K562 (cell line): ENCODE data around the gene MAGEB6B.

ENCODE experiments used
- ARID3A ChIP-seq: IDR thresholded peaks from 2 replicates; pipeline ENCODE4 v1.6.1; 2012; ENCODE audit warnings: low read depth, low read length, improper control_type of control experiment, borderline replicate concordance
- EZH2 ChIP-seq: IDR thresholded peaks from 2 replicates; pipeline ENCODE4 v1.6.1; 2012; ENCODE audit warnings: low read depth, mild to moderate bottlenecking, inconsistent platforms, low read length, borderline replicate concordance
- GABPA ChIP-seq: fragments of 200-800 bp; sonication (Bioruptor generic); conservative IDR thresholded peaks from 2 replicates; pipeline ENCODE4 v1.6.1; 2016; ENCODE audit warnings: low read depth, missing genetic modification characterization, missing compliant biosample characterization
- NR3C1 ChIP-seq: sonication (generic); formaldehyde crosslinking; IDR thresholded peaks from 2 replicates; pipeline ENCODE4 v1.8.1; 2022; ENCODE audit warnings: missing genetic modification reagents
- RCOR1 ChIP-seq, 2 experiments: IDR thresholded peaks; 2 replicates each; pipeline ENCODE4 v1.6.1; 2012; ENCODE audit warnings: low read depth in 2 of 2, low read length in 2 of 2, borderline replicate concordance in 1 of 2, improper control_type of control experiment in 1 of 2
- USF2 ChIP-seq: sonication (generic); formaldehyde crosslinking; IDR thresholded peaks from 2 replicates; pipeline ENCODE4 v1.5.0; 2020; ENCODE audit warnings: missing genetic modification reagents
- ZFP1 ChIP-seq: fragments of 450-650 bp; formaldehyde crosslinking; IDR thresholded peaks from 2 replicates; pipeline ENCODE4 v1.4.0; 2020; ENCODE audit warnings: mild to moderate bottlenecking, mixed read lengths
- ZNF140 ChIP-seq: fragments of 250-450 bp; sonication (Bioruptor Pico); IDR thresholded peaks from 2 replicates; pipeline ENCODE4 v1.8.0; 2021; ENCODE audit warnings: moderate library complexity, mild to moderate bottlenecking, inconsistent platforms
- ZNF449 ChIP-seq: fragments of 250-450 bp; sonication (Bioruptor Pico); IDR thresholded peaks from 2 replicates; pipeline ENCODE4 v1.8.0; 2022; ENCODE audit warnings: moderate library complexity, mild to moderate bottlenecking, inconsistent platforms

GRCh38 chrX:26208012-26208411 is 47.6 kb downstream of the MAGEB6B start:
- TF ChIP-seq ZFP1 (CRISPR knock-in tag): no peak
- TF ChIP-seq NR3C1: no peak
- TF ChIP-seq RCOR1 (IDR thresholded peaks at IDR 0.05; ENCODE audit: borderline replicate concordance in 1 of 2, low read depth in 2 of 2, low read length in 2 of 2): no peak
- TF ChIP-seq ARID3A: no peak
- TF ChIP-seq GABPA: no peak
- TF ChIP-seq ZNF140 (CRISPR knock-in tag): no peak
- no peak for TF ChIP-seq USF2 (CRISPR knock-in tag)
- TF ChIP-seq ZNF449 (CRISPR knock-in tag): no peak
- TF ChIP-seq EZH2: no peak
